Muscle layer of colon (tissue), 2 donors: ENCODE data around the gene GSKIP.

Experiments used
- H3K27ac ChIP-seq: one replicate; pipeline ENCODE4 v1.7.0; 2013; ENCODE audit warnings: low read depth, mild to moderate bottlenecking, low read length, moderate library complexity
- H3K27me3 ChIP-seq, 2 donors: one replicate each; pipeline ENCODE4 v1.7.0; 2013; ENCODE audit warnings: low read length in 2 of 2, mild to moderate bottlenecking in 2 of 2; ENCODE audit not compliant: insufficient read depth in 2 of 2, control insufficient read depth in 1 of 2
- H3K36me3 ChIP-seq: one replicate; pipeline ENCODE4 v1.7.0; 2013; ENCODE audit warnings: mild to moderate bottlenecking, low read length; ENCODE audit not compliant: insufficient read depth
- H3K4me1 ChIP-seq: one replicate; pipeline ENCODE4 v1.7.0; 2013; ENCODE audit warnings: mild to moderate bottlenecking, low read length; ENCODE audit not compliant: insufficient read depth
- H3K4me3 ChIP-seq, 2 donors: one replicate each; pipeline ENCODE4 v1.7.0; 2013; ENCODE audit warnings: low read length in 2 of 2, low read depth in 1 of 2, mild to moderate bottlenecking in 1 of 2, moderate library complexity in 1 of 2
- H3K9ac ChIP-seq: one replicate; pipeline ENCODE4 v1.7.0; 2013; ENCODE audit warnings: low read length
- H3K9me3 ChIP-seq: one replicate; pipeline ENCODE4 v1.7.0; 2013; ENCODE audit warnings: mild to moderate bottlenecking, low read length
- donor health status: abdominal sarcoma.
- donor health status: Adenocarcinoma of cecum.

Gene GSKIP

DNA sequence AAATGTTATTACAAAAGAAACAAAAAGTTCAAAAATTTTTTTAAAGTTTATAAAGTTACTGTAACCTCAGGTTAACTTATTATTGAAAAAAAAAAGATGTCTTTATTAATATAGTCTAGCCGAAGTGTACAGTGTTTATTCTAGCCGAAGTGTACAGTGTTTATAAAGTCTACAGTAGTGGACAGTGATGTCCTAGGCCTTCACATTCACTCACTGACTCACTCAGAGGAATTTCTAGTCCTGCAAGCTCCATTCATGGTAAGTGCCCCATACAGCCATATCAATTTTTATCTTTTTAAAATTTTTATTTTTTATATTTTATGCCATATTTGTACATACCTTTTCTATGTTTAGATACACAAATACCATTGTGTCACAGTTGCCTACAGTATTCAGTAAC lies 10.6 kb upstream of the GSKIP start:
- no peaks in the 10 kb centered on the region for H3K4me1 ChIP-seq
- H3K9ac ChIP-seq, result no peak overlapping the region
- H3K36me3 ChIP-seq, result no peaks in the 10 kb centered on the region
- H3K9me3 ChIP-seq, result no peaks in the 10 kb centered on the region
- no peak overlapping the region for H3K4me3 ChIP-seq
- no peak overlapping the region for H3K27ac ChIP-seq
- H3K27me3 ChIP-seq, result no peaks in the 10 kb centered on the region

DNA sequence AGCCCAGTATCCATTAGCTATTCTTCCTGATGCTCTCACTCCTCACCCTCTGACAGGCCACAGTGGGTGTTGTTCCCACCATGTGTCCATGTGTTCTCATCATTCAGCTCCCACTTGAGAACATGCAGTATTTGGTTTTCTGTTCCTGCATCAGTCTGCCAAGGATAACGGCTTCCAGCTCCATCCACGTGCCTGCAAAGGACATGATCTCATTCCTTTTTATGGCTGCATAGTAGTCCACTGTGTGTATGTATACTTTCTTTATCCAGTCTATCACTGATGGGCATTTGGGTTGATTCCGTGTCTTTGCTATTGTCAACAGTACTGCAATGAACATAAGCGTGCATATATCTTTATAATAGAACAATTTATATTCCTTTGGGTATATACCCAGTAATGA lies 9.1 kb upstream of the GSKIP start:
- Histone ChIP-seq H3K9ac (no peak overlapping the region), H3K9me3 (no peaks in the 10 kb centered on the region), H3K27ac (no peak overlapping the region)

GRCh38 chr14:96357216-96357615 lies 6.1 kb upstream of the GSKIP start:
- no peak overlapping the region for H3K4me3 ChIP-seq
- H3K27ac ChIP-seq, result no peak overlapping the region
- H3K9me3 ChIP-seq, result no peaks in the 10 kb centered on the region
- H3K4me1 ChIP-seq, result peaks cover 21% of the 10 kb centered on the region
- H3K27me3 ChIP-seq, result no peaks in the 10 kb centered on the region
- no peaks in the 10 kb centered on the region for H3K36me3 ChIP-seq
- H3K9ac ChIP-seq, result no peak overlapping the region

More for the DNA sequence above, 9.1 kb upstream of the GSKIP start:
- H3K27me3 ChIP-seq, result no peaks in the 10 kb centered on the region
- H3K36me3 ChIP-seq, result no peaks in the 10 kb centered on the region
- no peaks in the 10 kb centered on the region for H3K4me1 ChIP-seq
- H3K4me3 ChIP-seq, result no peak overlapping the region

DNA sequence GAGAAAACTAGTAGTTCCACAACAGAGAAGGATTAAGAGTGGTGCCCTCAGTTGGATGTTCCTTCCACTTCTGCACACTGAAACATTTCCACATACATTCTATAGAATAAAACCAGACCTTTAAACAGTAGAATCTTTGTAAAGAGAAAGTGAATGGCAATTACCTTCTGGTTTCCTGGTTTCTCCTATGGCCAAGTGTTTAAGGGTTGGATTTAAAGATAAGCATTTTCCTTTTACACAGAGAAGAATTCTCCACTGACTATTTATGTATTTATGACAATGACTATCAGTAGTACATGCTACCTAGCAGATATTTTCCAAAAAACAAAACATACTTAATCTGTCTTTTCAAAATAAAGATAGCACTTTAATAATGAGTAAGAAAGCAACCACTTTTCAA lies 3.4 kb upstream of the GSKIP start:
- H3K9ac ChIP-seq, result no peak overlapping the region
- no peaks in the 10 kb centered on the region for H3K36me3 ChIP-seq
- H3K27ac ChIP-seq, result no peak overlapping the region
- no peaks in the 10 kb centered on the region for H3K9me3 ChIP-seq
- no peaks in the 10 kb centered on the region for H3K27me3 ChIP-seq
- no peak overlapping the region for H3K4me3 ChIP-seq
- peaks cover 30% of the 10 kb centered on the region for H3K4me1 ChIP-seq

- Histone ChIP-seq H3K27me3 (no peaks in the 10 kb centered on the region), H3K4me1 (peaks cover 30% of the 10 kb centered on the region)
These were observed 1.0 kb upstream of the GSKIP start for GRCh38 chr14:96362071-96362964.

GRCh38 chr14:96363751-96364336 lies 518 bp downstream of the GSKIP start:
- H3K4me1 ChIP-seq, result peaks cover 30% of the 10 kb centered on the region

More at GRCh38 chr14:96362071-96362964, 1.0 kb upstream of the GSKIP start:
- no peaks in the 10 kb centered on the region for H3K36me3 ChIP-seq
- H3K4me3 ChIP-seq, result peak overlapping the region; percentile 93 to 94
- peak overlapping the region; percentile 79 for H3K9ac ChIP-seq
- no peaks in the 10 kb centered on the region for H3K9me3 ChIP-seq
- peak overlapping the region; percentile 98 for H3K27ac ChIP-seq

GRCh38 chr14:96364962-96365361 lies 1.6 kb downstream of the GSKIP start:
- Histone ChIP-seq H3K4me3 (no peak overlapping the region), H3K27ac (no peak overlapping the region), H3K4me1 (peaks cover 30% of the 10 kb centered on the region), H3K9ac (no peak overlapping the region), H3K9me3 (no peaks in the 10 kb centered on the region), H3K27me3 (no peaks in the 10 kb centered on the region), H3K36me3 (no peaks in the 10 kb centered on the region)

More at GRCh38 chr14:96363751-96364336, 518 bp downstream of the GSKIP start:
- H3K36me3 ChIP-seq, result no peaks in the 10 kb centered on the region
- H3K27me3 ChIP-seq, result no peaks in the 10 kb centered on the region
- H3K9me3 ChIP-seq, result no peaks in the 10 kb centered on the region
- peak overlapping the region; percentile 98 for H3K27ac ChIP-seq
- peak overlapping the region; percentile 70 for H3K9ac ChIP-seq
- H3K4me3 ChIP-seq, result peak overlapping the region; percentile 93 to 94

DNA sequence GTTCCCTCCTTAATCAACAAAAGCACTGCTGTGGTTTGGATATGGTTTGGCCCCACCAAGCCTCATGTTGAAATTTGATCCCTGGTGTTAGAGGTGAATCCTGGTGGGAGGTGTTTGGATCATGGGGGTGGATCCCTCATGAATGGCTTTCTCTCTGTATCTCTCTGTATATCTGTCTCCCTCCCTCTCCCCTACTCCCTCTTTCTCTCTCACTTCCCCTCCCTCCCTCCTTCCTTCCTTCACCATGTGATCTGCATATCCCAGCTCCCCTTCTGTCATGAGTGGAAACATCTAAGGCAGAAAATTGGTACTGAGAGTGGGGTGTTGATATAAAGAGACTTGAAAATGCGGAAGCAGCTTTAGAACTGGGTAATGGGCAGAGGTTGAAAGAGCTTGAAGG lies 5.2 kb downstream of the GSKIP start:
- H3K4me3 ChIP-seq, result no peak overlapping the region
- H3K4me1 ChIP-seq, result peaks cover 8% of the 10 kb centered on the region
- H3K36me3 ChIP-seq, result no peaks in the 10 kb centered on the region
- no peak overlapping the region for H3K27ac ChIP-seq
- no peaks in the 10 kb centered on the region for H3K27me3 ChIP-seq
- H3K9ac ChIP-seq, result no peak overlapping the region
- no peaks in the 10 kb centered on the region for H3K9me3 ChIP-seq

- no peaks in the 10 kb centered on the region for H3K4me1 ChIP-seq
- no peak overlapping the region for H3K9ac ChIP-seq
- H3K27ac ChIP-seq, result no peak overlapping the region
- H3K4me3 ChIP-seq, result no peak overlapping the region
- H3K9me3 ChIP-seq, result no peaks in the 10 kb centered on the region
- no peaks in the 10 kb centered on the region for H3K36me3 ChIP-seq
- H3K27me3 ChIP-seq, result no peaks in the 10 kb centered on the region
These were observed 7.2 kb downstream of the GSKIP start for GRCh38 chr14:96370528-96370927.

GRCh38 chr14:96373538-96373937 lies 10.2 kb downstream of the GSKIP start:
- Histone ChIP-seq H3K27ac (no peak overlapping the region), H3K9me3 (no peaks in the 10 kb centered on the region), H3K9ac (no peak overlapping the region), H3K4me1 (no peaks in the 10 kb centered on the region), H3K27me3 (no peaks in the 10 kb centered on the region), H3K4me3 (no peak overlapping the region), H3K36me3 (no peaks in the 10 kb centered on the region)

DNA sequence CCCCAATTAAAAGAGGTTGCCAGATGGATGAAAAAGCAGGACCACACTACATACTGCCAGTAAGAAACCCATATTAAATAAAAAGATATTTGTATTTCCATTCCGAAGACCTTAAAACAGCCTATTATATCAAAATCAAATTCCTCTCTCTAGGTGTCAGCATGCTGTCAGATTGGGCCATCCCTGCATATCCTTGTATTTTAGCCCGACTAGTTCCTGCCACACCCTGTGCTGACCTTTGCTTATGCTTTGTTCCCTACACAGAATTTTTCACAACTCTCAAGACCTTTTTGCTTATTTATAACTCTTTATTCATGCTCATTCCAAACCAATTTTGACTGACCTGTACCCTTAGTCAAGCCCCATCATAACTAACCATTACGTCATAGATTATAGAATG lies 12.8 kb downstream of the GSKIP start:
- no peaks in the 10 kb centered on the region for H3K36me3 ChIP-seq
- H3K9me3 ChIP-seq, result no peaks in the 10 kb centered on the region
- H3K4me3 ChIP-seq, result no peak overlapping the region
- no peak overlapping the region for H3K9ac ChIP-seq
- no peaks in the 10 kb centered on the region for H3K4me1 ChIP-seq
- no peaks in the 10 kb centered on the region for H3K27me3 ChIP-seq
- H3K27ac ChIP-seq, result no peak overlapping the region
